Femur (tissue), 1 donor: Measurements from ENCODE around the gene RGL1.

ENCODE experiments used
- DNase-seq: peaks from one replicate; pipeline ENCODE4 v3.0.0-alpha.2; 2017

RGL1 gene

DNA sequence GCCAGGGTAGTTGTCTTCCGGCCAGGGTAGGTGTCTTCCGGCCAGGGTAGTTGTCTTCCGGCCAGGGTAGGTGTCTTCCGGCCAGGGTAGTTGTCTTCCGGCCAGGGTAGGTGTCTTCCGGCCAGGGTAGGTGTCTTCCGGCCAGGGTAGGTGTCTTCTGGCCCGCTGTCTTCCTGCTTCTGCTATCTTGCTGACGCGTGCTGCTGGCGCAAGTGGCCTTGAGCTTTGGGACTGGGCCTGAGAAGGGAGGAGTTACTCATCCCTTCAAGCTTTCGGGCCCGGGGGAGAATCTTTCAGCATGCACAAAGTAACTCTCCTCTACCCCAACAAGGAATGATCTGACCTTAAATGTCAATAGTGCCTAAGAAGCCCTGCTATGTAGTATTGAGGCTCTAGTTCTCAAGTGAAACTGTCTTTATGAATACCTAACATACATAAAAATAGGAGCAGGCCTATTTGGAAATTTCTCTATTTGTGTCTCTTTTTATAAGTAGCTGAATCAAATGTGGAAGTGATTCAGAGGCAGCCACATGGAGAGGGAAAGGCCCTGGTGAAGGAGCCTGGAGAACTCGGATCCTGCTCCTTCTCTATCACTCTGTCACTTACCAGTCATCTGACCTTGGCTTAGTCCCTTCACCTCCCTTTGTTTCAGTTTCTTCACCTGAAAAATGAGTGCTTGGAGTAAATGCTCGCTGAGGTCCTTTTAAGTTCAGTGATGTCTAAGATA, 65.6 kb downstream of the RGL1 start:
- no peak for DNase-seq

DNA sequence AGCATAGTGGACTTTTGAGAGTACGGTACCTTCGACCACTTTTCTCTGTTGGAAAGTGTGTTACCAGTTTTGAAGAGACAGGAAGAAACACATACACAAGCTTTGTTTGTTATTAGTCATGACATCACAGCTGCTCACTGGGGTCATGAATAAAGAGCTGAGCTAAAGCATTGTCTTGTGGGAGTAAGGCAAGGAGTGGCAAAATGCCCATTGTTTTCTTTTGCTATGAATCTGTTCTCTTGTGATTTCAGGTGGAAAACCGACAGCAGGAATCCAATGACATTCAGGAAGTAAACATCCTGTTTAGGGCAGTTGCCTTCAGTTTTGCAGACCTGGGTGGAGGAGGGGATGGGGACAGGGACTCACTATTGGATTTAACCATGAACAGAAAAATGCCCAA, 66.2 kb downstream of the RGL1 start:
- DNase-seq, result no peak

GRCh38 chr1:183871601-183872000, 66.7 kb downstream of the RGL1 start:
- DNase-seq, result no peak

DNA sequence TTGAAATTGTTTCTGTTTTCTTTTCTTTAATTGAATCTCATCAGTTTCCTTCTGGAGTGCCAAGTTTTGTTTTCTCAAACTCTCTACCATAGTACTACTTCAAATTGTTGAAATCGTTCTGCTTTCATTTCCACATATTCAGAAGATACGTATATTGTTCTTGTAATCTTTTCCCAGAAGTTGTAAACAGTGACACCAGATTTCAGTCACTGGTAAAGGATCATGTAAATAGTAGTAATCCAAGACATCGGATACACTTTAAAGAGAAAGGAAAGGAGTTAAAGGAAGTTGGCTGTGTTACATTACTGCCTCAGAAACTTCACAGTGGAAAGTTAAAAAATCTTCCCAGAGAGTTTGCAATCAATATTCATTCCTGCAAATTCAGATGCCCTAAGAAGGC, 67.5 kb downstream of the RGL1 start:
- no peak for DNase-seq

DNA sequence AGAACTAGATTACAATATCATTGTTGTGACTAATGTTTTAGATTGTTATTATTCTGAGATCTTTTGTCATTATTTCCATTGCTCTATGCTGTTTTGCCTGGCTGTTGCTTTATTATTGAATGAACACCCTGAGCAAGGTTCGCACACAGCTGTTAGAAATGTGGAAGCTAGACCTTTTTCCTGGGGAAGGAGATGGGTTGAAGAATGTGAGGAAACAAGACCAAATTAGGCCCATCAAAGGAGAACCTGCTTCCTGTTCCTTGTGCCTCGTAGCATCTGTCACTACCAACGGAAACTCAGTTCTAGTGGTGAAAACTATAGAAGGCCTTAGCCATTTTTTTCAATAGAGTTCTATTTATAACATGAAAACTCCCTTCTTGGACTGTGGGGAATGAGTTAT, 68.7 kb downstream of the RGL1 start:
- no peak for DNase-seq

GRCh38 chr1:183876309-183876708, 71.4 kb downstream of the RGL1 start:
- no peak for DNase-seq

GRCh38 chr1:183877053-183877720, 72.3 kb downstream of the RGL1 start:
- peak; percentile 70 for DNase-seq

DNA sequence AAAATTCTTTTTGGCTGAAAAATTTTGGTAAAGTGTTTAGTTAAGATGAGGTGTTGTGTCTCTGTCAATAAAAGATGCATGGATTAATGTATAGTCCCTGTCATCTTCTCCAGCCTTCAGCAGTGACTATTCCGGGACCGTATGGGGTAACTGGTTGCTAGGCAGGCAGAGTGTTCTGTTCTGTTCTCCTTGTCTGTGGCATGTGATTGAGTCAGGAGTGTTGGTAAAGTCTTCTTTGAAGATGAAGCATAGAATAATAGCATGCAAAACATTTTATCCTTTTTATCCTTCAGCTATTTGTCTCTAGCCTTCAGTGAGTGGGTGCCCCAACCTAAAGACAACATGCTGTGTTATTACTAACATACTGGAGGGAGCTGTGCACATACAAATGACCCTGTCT, 74.6 kb downstream of the RGL1 start:
- no peak for DNase-seq

DNA sequence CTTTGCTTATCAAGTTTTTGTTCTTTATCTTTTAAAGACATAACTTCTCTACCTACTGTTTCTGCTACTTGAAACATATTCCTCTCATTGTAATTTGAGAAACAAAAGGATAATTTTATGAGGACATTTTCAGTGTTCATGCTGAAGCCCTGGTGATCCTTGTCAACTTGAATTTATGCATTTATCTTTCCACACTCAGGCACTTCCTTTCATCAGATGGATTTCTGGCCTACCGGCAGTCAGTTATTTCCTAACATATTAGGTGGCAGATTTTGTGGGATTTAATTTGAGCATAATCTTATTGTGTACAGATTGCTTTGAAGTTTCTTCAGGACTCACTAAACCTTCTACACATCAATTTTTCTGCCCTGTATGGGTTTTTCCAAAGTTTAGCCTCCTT, 75.0 kb downstream of the RGL1 start:
- no peak for DNase-seq

DNA sequence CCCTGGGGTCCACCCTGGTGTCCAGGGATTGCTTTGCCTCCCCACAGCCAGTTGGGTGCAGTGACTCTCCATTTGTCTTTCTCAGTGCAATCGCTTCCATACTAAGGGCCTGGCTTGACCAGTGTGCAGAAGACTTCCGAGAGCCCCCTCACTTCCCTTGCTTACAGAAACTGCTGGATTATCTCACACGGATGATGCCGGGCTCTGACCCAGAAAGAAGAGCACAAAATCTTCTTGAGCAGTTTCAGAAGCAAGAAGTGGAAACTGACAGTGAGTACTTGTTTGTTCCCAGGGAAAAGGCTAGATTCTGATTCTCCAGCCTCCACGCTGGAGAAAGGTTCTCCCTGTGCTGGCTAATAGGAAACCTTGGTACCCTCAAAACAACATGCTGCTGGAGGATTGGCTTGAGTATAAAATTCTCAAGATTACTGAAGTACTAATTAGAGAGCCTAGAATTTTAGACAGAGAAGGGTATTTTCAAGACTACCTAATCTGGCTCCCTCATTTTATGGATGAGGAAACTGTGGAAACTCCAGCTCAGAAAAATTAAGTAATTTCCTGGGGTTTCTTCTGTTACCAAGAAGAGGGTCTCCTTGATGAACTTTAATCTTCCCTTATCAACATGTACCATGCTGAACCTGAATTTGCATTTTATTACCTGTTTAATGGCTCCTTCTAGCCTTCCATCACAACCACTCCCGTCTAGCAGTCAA, 75.8 kb downstream of the RGL1 start:
- no peak for DNase-seq

DNA sequence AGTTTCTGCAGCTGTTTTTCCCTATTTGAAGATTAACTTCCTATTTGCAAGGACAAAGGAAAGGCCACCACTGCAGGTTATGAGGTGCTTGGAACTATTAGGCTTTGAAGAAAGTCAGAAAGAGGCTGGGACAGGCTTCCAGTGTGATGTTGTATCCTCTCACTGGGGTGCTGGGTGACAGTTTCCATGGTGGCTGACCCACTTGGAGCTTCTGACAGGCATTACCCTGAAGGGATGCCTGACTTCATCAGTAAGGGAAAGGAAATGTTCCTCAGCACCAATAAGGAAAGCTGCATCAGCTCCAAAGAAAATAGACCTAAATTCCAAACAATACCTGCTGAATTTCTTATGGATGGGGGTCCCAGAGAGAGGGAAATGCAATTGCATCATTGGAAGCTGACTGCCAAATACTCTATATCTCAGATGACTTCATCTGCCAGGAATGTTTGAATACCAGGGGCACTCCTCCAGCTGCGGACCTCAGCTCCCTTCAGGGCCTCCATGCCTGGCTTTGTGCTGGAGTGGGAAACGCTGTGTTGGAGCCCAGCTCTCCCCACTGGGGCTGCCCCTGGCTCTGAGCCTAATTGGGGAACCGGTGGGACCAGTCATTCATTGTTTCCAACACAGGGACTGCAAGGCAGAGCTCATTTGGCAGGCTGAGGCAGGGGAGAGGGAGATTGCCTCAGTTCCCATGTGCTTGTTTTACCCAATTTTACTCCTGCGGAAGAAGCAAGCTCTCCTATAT, 76.6 kb downstream of the RGL1 start:
- DNase-seq, result peak; percentile 82

DNA sequence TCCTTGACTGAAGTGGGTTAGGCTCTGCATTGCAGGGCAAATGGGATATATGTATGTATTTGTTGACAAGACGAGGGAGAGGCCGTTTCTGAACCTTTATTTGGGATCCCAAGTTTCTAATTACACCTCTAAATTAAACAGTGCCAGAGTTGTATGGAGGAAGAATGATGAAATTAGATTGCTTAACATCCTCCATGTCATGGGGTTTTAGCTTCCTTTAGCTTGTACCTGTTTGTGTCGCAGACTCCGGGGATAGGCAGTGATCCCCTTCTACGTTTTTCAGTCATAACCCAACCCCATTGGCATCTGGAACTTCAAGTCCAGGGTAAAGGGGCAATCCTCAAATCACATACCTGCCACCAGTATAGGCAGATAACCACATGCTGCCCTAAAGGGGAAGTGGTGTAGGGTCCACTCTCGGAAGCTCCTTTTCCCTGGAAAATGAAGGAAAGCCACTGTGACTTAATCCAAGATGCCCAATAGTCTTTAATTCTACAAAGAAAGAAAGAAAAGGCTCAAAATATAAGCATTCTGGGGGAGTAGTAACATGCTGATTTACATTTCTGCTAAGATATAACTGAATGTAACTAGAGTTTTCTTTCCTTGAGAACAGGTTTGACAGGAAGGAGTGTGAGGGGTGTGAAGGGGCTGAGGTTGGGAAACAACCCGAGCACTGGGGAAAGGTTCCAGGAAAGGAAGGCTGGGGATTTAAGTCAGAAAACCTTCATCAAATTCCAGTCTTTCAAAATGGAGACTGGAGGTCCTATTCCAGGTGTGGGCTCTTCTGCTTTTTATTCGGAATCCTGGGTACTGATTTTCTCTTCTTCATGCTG, 77.6 kb downstream of the RGL1 start:
- DNase-seq, result no peak

- no peak for DNase-seq
Measured at GRCh38 chr1:183883623-183884022, 78.7 kb downstream of the RGL1 start.

DNA sequence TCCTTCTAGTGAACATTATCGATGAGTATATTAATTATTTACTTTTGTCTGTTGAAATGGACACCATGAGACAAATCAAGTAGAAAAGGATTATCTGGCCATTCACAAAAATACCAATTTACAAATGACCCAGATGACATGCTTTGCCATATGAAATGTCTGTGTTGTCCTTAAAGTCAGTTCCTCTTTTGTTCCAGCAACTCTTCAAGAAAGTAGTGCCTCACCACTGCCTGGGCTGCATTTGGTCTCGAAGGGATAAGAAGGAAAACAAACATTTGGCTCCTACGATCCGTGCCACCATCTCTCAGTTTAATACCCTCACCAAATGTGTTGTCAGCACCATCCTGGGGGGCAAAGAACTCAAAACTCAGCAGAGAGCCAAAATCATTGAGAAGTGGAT, 79.6 kb downstream of the RGL1 start:
- no peak for DNase-seq

GRCh38 chr1:183885142-183885735, 80.3 kb downstream of the RGL1 start:
- no peak for DNase-seq

DNA sequence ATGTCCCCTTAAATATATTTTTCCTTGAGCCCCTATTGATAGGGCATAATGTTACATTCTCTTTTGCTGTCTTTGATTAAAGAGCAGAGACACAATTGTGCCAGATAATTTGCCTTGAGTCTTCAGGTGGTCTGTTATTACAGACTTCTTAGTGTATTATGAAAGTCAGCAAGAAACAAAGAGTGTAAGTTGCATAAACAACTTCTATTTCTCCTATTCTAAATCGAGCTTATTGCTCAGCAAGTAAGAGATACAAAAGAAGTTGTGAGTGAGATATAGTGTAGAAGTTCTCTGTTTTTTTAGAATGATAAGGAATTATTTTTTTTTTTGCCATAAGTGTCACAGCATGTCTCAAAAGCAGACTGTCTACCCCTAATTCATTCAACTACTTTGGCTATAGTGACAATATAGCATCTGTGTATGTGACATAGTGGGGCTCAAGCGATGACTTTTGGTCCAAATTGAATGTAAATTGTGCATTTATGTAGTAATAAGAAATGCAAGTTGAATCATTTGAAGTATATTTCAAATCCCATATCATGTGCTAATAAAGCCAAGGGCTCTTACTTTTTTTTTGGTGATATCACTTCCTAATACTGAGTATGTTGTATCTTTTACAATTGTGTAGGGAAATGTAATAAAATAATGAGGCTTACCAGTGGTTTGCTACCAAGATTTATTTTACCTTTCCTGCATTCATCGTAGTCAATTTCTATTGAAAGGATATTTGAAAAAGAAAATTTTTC, 81.3 kb downstream of the RGL1 start:
- no peak for DNase-seq

GRCh38 chr1:183886853-183887252, 81.9 kb downstream of the RGL1 start:
- DNase-seq, result no peak

- DNase-seq, result no peak
Measured at GRCh38 chr1:183887826-183888819, 83.2 kb downstream of the RGL1 start.

DNA sequence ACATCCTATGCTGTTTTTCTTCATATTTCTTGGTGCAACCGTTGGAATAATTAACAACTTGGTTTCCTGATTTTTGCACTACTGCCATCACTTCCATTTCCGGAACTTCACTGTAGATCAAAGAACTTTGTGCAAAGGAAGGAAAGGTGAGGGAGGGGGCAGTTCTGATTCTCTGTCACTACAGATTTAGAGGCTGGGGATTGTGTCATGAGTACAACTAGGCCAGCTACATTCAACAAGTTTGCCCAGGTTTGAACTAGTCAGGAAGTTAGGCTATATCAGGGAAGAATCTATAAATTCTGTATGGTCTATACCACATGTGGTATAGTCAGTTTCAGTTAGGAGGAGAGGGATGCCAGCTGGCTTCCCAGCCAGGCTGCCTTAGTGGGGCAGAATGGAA, 84.2 kb downstream of the RGL1 start:
- no peak for DNase-seq
